Epithelial cell of esophagus (primary cell): ENCODE data around the gene SPATA21.
"Not testable (repeated sequence)": the region's sequence is repeated elsewhere in the genome, so short reads cannot be mapped to it uniquely, and the experiment has no call there.

Experiments
- DNase-seq: peaks from one replicate; pipeline ENCODE4 v3.0.0; 2010; ENCODE audit warnings: low read depth
- H3K4me3 ChIP-seq: 2 replicates; pipeline ENCODE4 v1.5.1; 2011; ENCODE audit warnings: mild to moderate bottlenecking, low read length, control low read depth
- TF ChIP-seq, protein P1 (sequence below): IDR thresholded peaks from 2 replicates; pipeline ENCODE4 v1.5.1; 2011; ENCODE audit warnings: low read depth, mild to moderate bottlenecking, low read length, control low read depth, inconsistent platforms; ENCODE audit not compliant: insufficient read depth; ENCODE audit errors: missing control alignments

The SPATA21 gene

GRCh38 chr1:16367968-16368890 is 69.0 kb downstream of the SPATA21 start:
- TF ChIP-seq, protein P1, sequence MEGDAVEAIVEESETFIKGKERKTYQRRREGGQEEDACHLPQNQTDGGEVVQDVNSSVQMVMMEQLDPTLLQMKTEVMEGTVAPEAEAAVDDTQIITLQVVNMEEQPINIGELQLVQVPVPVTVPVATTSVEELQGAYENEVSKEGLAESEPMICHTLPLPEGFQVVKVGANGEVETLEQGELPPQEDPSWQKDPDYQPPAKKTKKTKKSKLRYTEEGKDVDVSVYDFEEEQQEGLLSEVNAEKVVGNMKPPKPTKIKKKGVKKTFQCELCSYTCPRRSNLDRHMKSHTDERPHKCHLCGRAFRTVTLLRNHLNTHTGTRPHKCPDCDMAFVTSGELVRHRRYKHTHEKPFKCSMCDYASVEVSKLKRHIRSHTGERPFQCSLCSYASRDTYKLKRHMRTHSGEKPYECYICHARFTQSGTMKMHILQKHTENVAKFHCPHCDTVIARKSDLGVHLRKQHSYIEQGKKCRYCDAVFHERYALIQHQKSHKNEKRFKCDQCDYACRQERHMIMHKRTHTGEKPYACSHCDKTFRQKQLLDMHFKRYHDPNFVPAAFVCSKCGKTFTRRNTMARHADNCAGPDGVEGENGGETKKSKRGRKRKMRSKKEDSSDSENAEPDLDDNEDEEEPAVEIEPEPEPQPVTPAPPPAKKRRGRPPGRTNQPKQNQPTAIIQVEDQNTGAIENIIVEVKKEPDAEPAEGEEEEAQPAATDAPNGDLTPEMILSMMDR = no peak
- H3K4me3 ChIP-seq = peak overlapping the region; percentile 92
- peak; percentile 16 for DNase-seq

DNA sequence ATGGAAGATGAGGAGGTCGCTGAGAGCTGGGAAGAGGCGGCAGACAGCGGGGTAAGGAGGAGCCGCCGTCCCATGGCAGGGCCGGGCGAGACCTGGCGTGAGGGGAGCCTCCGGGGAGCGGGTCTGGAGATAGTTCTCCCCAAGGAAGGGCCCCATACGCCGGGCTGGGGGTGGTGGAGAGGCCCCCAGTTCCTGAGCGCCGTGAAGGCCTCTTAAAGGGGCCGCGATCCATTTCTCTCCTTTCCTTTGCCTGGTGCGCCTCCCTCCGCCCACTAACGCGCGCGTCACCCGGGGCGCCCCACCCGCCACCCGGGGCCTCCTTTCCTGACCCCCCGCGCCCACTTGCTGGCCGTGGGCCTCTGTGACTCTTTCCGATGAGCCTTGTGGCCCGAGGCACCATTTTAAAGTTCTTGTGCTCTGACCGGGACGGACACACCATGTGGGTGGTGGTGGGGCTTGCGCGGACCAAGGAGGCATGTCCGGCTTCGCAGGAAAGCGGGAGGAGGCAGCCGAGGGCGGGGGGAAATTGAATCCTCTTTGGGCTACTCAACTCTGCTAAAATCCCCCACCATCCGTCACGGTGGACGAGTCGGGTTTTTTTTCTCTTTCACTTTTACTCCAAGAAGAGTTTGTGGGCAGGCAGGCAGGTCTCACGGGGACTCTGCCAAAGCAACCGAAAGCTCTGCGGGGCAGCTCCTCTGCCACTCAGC is 69.8 kb downstream of the SPATA21 start:
- DNase-seq = peak; percentile 86
- TF ChIP-seq, protein P1 = no peak
- H3K4me3 ChIP-seq = peak overlapping the region; percentile 92

- peak; percentile 99 for DNase-seq
- TF ChIP-seq, protein P1 = no peak
- H3K4me3 ChIP-seq = peak within 1 kb of the TSS; percentile 92
Observed at GRCh38 chr1:16366722-16367257, 70.4 kb downstream of the SPATA21 start, which contains the start of gene SZRD1. Gene SZRD1 (plus strand): TSS chr1:16367242. CDS start chr1:16367258, 16 bp downstream.

DNA sequence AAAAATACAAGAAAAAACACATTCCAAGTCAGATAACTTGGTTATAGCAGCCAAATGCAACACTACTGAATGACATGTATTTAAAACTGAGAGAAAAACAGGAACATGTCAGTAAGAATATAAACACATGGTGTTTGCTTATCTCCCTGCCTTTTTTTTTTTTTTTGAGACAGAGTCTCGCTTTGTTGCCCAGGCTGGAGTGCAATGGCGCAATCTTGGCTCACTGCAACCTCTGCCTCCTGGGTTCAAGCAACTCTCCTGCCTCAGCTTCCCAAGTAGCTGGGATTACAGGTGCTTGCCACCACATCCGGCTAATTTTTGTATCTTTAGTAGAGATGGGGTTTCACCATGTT is 72.1 kb downstream of the SPATA21 start:
- H3K4me3 ChIP-seq, DNase-seq: not testable (repeated sequence)

DNA sequence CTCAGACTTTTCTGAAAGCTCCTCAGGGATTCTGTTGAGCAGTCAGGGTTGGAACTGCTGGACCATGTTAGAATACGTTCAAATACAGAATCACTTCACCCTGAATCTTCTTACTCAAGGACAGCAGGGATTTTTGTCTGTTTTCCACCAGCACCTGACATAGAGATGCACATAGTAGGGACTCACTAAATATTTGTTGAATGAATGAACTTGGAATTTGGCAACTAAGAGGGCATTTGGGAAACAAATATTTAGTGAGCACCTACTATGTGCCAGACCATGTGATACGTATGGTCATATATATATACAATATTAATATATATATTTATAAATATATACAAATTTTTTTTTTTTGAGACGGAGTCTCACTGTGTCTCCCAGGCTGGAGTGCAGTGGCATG is 80.4 kb downstream of the SPATA21 start:
- no peak overlapping the region for H3K4me3 ChIP-seq
- TF ChIP-seq, protein P1 = no peak
- no peak for DNase-seq

DNA sequence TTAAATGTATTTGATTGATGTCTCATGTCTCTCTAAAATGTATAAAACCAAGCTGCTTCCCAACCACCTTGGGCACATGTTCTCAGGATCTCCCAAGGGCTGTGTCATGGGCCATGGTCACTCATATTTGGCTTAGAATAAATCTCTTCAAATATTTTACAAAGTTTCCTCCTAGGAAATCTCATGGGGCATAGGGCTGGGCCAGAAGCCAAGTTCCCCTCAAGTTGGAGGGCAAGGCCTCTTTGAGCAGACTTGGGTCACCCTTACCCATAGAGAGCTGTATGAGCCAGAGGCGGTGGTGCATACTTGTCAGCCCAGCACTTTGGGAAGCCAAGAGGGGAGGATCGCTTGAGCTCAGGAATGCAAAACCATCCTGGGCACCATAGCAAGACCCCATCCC is 82.6 kb downstream of the SPATA21 start:
- no peak overlapping the region for H3K4me3 ChIP-seq
- no peak for DNase-seq
- TF ChIP-seq, protein P1 = no peak

GRCh38 chr1:16352842-16353535 is 84.2 kb downstream of the SPATA21 start:
- peak; percentile 43 for DNase-seq
- peak overlapping the region; percentile 94 for H3K4me3 ChIP-seq
- TF ChIP-seq, protein P1 = no peak
